Inferior parietal cortex (tissue), 1 donor: ENCODE measurements around the gene ATRIP.

Source experiments
- DNase-seq: peaks from one replicate; pipeline ENCODE4 v3.0.0-alpha.2; 2016; ENCODE audit errors: extremely low spot score

The ATRIP gene

DNA sequence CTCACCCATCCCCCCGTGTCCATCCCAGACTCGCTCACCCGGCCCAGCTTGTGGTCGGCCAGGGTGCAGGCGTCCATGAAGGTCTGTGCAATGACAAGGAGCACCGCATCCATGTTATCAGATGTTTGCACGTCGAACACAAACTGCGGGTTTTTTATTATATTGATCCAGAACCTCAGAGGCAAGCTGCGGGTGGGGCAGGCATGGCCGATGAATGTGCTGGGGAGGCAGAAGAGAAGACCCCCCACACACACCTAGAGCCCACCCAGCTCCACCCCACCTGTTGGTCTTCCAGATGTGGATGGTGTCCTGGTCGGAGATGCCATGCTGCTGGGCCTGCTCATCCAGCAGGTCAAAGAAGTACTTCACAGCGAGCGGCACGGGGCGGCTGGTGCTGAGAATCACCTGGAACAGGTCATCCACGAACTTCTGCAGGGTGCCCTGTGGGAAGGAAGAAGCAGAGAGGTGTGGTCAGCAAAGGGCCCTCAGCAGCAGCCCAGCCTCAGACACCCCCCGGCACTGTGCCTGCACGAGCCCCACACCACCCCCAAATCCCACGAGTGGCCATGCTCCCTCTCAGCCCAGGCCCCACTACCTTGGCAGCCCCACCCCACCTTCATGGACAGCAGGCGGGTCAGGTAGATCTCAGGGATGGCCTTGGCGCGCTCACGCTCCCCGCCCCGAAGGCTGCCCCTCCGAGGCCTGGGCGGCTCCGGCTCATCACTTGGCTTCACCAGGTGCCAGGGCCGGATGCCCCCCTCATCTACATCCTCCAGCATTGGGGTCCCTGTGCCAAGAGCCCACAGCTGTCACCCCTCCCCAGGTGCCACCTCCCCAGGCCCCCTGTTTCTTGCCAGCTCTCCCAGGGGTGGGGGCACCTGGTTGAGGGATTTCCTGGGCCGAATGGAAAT, 37.0 kb upstream of the ATRIP start:
- DNase-seq: no peak

GRCh38 chr3:48410205-48411040, 36.1 kb upstream of the ATRIP start:
- no peak for DNase-seq

- DNase-seq: no peak
Observed at GRCh38 chr3:48411041-48411588, 35.4 kb upstream of the ATRIP start.

DNA sequence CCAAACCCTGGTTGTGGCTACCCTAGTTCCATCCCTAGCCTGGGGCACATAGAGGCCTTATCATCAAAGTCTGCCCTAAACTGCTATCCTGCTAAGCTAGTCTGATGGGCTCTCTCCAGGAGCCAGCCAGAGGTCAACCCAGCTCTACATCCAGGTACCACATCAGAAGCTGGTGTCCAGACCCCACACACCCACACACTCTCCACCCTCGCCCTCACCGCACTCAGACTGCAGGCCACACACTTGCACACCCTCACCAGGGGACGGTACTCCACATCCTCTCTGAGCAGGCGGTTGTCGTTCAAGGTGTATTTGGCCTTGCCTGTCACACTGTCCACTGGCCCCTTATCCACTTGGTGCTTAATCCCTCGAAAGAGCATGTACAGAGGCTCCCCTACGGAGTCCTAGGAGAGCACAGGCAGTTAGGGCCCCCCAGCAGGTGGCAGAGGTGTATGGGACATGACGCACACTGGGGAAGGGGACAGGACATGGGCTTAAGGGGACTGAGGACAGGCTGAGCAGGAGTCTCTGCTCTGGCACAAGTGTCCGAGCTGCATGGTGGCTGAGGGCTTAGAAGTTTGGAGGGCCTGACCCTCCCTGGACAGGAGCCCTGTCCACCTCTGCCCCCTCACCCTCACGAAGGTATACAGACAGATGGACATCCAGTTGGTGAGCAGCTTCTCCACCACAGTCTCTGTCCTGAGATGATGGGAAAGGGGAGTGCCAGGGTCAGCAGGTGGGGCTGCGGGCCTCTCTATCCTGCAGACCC, 34.7 kb upstream of the ATRIP start:
- DNase-seq: no peak

DNA sequence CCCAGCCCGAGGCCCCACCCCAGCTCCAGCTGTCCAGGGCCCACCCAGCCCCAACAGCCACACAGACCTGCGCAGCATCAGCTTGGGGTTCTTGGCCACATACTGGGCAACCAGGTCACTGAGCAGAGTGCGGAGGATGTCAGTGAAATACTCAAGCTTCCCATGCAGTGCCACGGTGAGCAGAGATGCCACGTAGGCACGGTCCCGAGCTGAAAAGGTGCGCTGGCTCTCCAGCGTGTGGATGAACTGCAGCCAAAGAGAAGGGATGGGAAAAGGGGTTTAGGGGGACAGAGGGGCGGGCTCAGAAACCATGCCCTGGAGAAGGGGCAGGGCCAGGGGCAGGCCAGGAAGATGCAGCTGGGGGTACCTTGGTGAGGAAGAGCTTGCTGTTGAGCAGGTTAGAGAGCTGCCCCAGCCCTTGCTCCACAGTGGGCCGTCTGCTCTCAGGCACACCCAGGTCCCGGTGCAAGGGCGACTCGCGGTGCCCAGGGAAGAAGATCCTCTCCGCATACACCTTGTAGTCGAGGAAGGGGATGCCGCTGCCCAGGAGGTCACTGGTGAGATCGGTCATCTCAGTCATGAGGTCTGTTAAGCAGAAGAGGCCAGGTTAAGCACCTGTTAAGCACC, 34.0 kb upstream of the ATRIP start:
- DNase-seq: no peak

DNA sequence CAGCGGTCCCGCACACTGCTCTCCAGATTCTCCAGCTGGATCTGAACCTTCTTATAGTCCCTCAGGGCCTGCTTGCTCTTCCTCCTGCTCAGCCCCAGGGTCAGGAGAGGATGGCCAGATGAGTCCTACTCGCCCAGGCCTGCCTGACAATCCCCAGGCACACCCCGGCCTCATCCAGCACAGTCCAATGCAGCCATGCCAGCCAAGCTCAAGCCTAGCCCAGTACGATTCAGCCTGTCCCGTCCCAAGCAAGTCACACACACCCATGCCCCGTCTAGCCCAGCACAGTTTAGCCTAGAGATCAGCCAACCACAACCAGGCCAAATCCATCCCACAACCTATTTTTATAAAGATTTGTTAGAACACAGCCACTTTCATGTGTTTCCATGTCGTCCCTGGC, 33.5 kb upstream of the ATRIP start:
- DNase-seq: no peak

GRCh38 chr3:48413611-48414010, 32.9 kb upstream of the ATRIP start:
- no peak for DNase-seq

- no peak for DNase-seq
Observed at GRCh38 chr3:48414376-48415250, 31.9 kb upstream of the ATRIP start.

DNA sequence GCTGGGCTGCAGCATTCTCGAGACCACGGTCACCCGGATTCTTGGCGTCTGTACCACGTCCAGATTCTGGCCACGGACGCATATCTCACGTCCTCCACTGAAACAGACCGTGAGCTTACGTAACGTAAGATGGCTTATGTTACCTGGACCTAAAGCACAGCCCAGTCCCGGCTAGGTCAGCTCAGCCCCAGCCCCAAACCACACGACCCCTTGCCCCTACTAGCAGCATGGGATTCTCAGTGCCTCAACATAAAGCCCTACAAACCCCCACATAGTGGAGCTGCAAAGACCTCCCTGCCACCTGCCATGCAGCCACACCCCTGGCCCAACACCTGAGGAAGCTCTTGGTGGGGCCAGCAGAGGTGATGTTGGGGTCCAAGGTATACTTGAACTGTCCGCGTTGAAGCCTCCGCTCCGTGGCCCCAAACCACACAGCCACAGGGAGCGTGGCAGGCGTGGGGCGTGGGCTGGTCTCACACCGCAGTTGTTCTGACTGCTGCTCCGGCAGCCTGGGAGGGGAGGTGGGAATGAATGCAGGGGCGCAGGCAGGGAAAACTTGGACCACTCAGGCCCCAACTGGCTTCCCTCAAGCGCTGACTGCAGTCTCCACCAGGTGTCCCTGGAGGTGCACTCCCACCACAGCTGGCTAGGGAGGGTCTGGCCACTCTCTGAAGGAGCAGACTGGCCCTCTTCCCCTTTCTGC, 31.1 kb upstream of the ATRIP start:
- no peak for DNase-seq

- no peak for DNase-seq
Observed at GRCh38 chr3:48416091-48416505, 30.4 kb upstream of the ATRIP start.

GRCh38 chr3:48416546-48416945, 30.0 kb upstream of the ATRIP start:
- DNase-seq: no peak

DNA sequence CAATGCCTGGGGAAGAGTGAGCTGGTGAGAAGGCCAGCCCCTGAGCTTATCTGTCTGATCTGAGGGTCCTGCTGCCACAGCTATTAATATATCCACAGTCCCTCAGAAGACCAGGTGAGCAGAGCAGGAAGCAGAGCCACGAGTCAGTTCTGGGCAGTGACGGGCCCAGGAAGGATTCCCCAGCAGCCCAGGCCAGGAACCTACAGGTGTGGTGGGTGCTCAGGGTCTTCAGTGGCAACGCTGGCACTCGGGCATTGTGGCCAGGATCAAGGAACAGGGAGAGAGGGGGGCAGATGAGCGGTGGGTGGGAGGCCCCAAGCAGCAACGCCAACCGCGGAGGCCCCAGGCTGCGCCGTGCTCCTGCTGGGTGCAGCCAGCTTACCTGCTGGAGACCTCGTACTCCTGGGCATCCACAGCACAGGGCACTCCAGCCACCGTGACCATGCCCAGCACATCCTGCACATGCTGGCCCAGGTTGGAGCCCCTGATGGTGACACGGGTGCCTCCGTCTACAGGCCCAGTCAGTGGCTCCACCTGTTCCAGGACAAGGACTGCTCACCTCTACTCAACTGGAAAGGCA, 28.9 kb upstream of the ATRIP start:
- DNase-seq: no peak

GRCh38 chr3:48418140-48418539, 28.4 kb upstream of the ATRIP start:
- DNase-seq: no peak

DNA sequence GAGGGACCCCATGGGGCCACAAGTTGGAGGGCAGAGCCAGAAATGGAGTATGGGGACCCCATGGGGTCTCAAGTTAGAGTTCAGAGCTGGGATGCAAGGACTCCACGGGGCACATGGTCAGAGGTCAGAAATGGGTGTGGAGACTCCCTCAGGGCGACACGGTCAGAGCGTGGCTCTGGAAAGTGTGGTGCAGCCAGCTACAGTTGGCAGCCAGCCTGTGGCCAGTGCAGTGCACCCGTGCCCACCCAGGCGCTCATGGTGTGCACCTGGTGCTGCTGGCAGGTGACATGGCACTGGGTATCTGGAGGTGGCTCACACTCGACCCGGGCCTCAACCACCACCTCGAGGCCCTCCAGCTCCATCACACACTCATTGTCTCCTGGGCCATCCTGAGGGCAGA, 27.9 kb upstream of the ATRIP start:
- no peak for DNase-seq

DNA sequence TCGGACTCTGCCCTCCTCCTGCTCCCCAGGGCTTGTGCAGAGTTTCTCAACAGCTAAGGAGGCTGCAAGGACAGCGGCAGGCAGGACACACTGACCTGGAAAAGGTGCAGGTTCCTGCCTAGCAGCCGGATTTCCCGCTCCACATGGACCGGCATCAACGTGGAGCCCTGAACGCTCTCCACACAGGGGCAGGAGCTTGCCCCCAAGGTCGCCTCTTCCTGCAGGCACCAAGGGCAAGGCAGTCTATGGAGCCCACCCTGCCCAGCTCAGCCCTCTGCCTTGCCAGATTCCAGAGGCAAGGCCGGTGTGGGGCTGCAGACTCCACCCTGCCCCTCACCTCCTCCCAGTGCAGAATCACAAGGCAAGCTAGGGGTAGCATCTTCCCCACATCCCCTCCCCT, 27.4 kb upstream of the ATRIP start:
- DNase-seq: no peak

- DNase-seq: no peak
Observed at GRCh38 chr3:48419597-48419996, 26.9 kb upstream of the ATRIP start.

- DNase-seq: no peak
Observed at GRCh38 chr3:48420561-48420960, 26.0 kb upstream of the ATRIP start.

GRCh38 chr3:48422272-48422671, 24.3 kb upstream of the ATRIP start:
- no peak for DNase-seq

DNA sequence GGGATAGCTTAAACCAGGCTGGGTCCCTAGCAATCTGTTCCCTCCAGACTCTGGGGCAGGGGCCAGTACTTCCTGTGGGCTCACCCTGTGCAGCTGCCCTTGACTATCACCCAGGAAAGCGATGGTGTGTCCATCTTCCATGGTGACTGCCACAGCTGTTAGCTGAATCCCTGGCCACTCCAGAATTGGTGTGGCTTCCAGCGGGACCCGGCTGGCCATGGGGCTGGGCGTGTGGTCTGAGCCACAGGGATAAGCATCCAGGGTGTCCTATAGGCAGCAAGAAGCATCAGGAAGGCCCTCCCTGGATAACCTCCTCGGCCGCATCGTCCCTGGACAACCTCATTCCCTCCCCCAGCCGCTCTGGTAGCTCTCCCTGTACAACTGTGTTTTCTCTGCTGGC, 23.9 kb upstream of the ATRIP start:
- DNase-seq: no peak
